Measurements from ENCODE around the gene PTPN4. TPM values are rescaled to one million over a fixed set of nuclear protein-coding genes. Genes with fewer than 3 reads are reported as not detected.

The PTPN4 gene
- total and polyA plus RNA-seq, 3 donors from 2014 or later: 19.7 to 80.5 (median 58.5) TPM

- no peaks in the 10 kb centered on the region for H3K27me3 ChIP-seq
- H3K36me3 ChIP-seq (ENCODE audit: low read depth, missing control alignments): no peaks in the 10 kb centered on the region
- H3K9me3 ChIP-seq: no peaks in the 10 kb centered on the region
- intact Hi-C loops (cut with DNase I; ENCODE audit: low total_unique reads): no loop called here
- peak overlapping the region; percentile 87 to 93 for H3K27ac ChIP-seq
- TF ChIP-seq POLR2A (IDR thresholded peaks at IDR 0.05): no peak
- H3K4me1 ChIP-seq: peaks cover 6% of the 10 kb centered on the region
- no peak for DNase-seq
- WGBS, 2 donors: 29 to 34% methylated on average over 13 of the region's 13 CpGs
- peak overlapping the region; percentile 84 to 94 for H3K4me3 ChIP-seq
These were observed 756 bp upstream of the PTPN4 start for GRCh38 chr2:119758881-119759450.

DNA sequence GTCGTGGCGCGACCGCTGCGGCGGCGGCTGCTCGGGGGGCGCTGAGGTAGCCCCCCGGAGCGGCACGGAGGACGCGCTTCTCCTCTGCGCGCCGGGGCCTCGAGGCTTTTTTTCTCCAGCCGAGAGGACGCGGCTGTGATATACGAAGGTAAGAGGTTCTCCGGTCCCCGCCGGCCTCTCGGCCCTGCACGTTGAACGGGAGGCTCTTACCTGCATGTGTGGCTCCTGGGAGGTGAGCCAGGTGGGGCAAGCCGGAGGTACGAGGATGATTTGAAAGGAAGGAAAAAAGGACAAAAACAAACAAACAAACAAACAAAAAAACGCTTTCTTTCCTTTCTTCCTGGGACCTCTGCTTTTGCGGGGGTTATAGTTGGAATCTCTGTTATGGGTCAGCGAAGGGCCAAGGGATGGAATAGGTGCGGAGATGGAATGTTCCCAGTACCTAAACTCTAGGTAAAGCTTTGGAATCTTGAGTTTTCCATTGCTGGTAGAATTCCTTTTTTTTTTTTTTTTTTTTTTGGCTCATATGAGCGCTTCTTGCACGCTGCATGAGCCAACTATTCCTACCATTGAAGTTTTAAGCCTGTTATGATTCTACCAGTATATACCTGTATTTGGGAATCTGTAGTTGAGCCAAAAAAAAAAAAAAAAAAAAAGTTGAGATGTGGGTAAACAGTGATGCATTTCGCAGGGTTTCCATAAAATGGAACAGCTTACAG is 674 bp downstream of the PTPN4 start:
- no peaks in the 10 kb centered on the region for H3K27me3 ChIP-seq
- peak overlapping the region; percentile 87 to 93 for H3K27ac ChIP-seq
- H3K4me1 ChIP-seq: peaks cover 6% of the 10 kb centered on the region
- 1 to 2% methylated on average over 27 to 28 of the region's 37 CpGs for WGBS, 2 donors
- peak; percentile 62 for DNase-seq
- intact Hi-C loops (cut with DNase I; ENCODE audit: low total_unique reads): no loop called here
- H3K4me3 ChIP-seq: peak overlapping the region; percentile 84 to 94
- H3K36me3 ChIP-seq (ENCODE audit: low read depth, missing control alignments): no peaks in the 10 kb centered on the region
- H3K9me3 ChIP-seq: no peaks in the 10 kb centered on the region
- TF ChIP-seq POLR2A (IDR thresholded peaks at IDR 0.05) (no peak), CTCF (IDR thresholded peaks at IDR 0.05) (no peak)

- DNase-seq: no peak
- H3K27ac ChIP-seq: peak overlapping the region in 1 of 2 donors; percentile 18
These were observed 1.2 kb downstream of the PTPN4 start for GRCh38 chr2:119760956-119761275.

DNA sequence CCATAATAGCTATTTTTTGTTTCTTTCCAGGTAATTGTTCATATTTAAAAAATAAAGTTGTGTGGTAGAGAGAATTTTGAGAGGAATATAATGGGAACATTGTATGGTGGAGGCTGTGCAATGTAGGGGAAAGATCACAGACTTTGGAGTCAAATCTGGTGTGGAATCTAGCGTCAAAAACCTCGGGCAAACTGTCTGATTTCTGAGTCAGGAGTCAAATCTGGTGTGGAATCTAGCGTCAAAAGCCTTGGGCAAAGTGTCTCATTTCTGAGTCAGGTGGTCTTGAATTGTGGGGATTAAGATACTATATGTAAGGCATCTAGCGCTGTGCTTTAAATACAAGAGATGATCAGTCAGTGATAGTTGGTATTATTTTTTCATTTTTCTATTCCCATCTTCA is 5.1 kb downstream of the PTPN4 start:
- no peaks in the 10 kb centered on the region for H3K27me3 ChIP-seq
- TF ChIP-seq POLR2A (IDR thresholded peaks at IDR 0.05) (no peak), CTCF (IDR thresholded peaks at IDR 0.05) (no peak)
- peaks cover 6% of the 10 kb centered on the region for H3K4me1 ChIP-seq
- WGBS, 2 donors: 88 to 89% methylated on average over 4 of the region's 4 CpGs
- no peak for DNase-seq
- intact Hi-C loops (cut with DNase I; ENCODE audit: low total_unique reads): no loop called here
- no peaks in the 10 kb centered on the region for H3K36me3 ChIP-seq (ENCODE audit: low read depth, missing control alignments)
- H3K4me3 ChIP-seq: no peak overlapping the region
- no peaks in the 10 kb centered on the region for H3K9me3 ChIP-seq
- no peak overlapping the region for H3K27ac ChIP-seq

More at GRCh38 chr2:119760956-119761275, 1.2 kb downstream of the PTPN4 start:
- Histone ChIP-seq H3K4me1 (peaks cover 6% of the 10 kb centered on the region), H3K27me3 (no peaks in the 10 kb centered on the region), H3K9me3 (no peaks in the 10 kb centered on the region), H3K36me3 (ENCODE audit: low read depth, missing control alignments) (no peaks in the 10 kb centered on the region), H3K4me3 (peak overlapping the region; percentile 84 to 94)
- intact Hi-C loops (cut with DNase I; ENCODE audit: low total_unique reads): no loop called here
- 1 to 3% methylated on average over 4 of the region's 4 CpGs for WGBS, 2 donors
- TF ChIP-seq CTCF (IDR thresholded peaks at IDR 0.05): no peak
- no peak for TF ChIP-seq POLR2A (IDR thresholded peaks at IDR 0.05)

GRCh38 chr2:119765433-119766002 is 5.8 kb downstream of the PTPN4 start:
- H3K4me3 ChIP-seq: no peak overlapping the region
- TF ChIP-seq CTCF (IDR thresholded peaks at IDR 0.05): no peak
- no peak for TF ChIP-seq POLR2A (IDR thresholded peaks at IDR 0.05)
- H3K27ac ChIP-seq: no peak overlapping the region
- H3K4me1 ChIP-seq: peaks cover 6% of the 10 kb centered on the region
- H3K27me3 ChIP-seq: no peaks in the 10 kb centered on the region
- DNase-seq: no peak
- intact Hi-C loops (cut with DNase I; ENCODE audit: low total_unique reads): no loop called here
- H3K9me3 ChIP-seq: no peaks in the 10 kb centered on the region
- 82 to 88% methylated on average over 5 of the region's 5 CpGs for WGBS, 2 donors
- no peaks in the 10 kb centered on the region for H3K36me3 ChIP-seq (ENCODE audit: low read depth, missing control alignments)

Data from testis (tissue), 3 donors.